SK-N-SH treated with all-trans-retinoic acid at 6 μM for 48 hours (cell line): Measurements from ENCODE around the gene GNPTG.

Experiments
- ATAC-seq: fragments of 200-7000 bp; cut with Tn5 transposase; 3 replicates; pipeline ENCODE4 v1.9.1; 2020; ENCODE audit warnings: mild to moderate bottlenecking, moderate library complexity
- ARNTL ChIP-seq: fragments of 450-650 bp; formaldehyde crosslinking; IDR thresholded peaks from 2 replicates; pipeline ENCODE4 v1.5.0; 2020; ENCODE audit warnings: low read depth, mild to moderate bottlenecking, moderate library complexity, borderline replicate concordance
- BACH2 ChIP-seq: fragments of 250-450 bp; sonication (Bioruptor Pico); IDR thresholded peaks from 2 replicates; pipeline ENCODE4 v1.9.0; 2021; ENCODE audit warnings: mild to moderate bottlenecking, borderline replicate concordance
- CSDC2 ChIP-seq: fragments of 250-450 bp; sonication (Bioruptor Pico); IDR thresholded peaks from 2 replicates; pipeline ENCODE4 v1.5.0; 2020; ENCODE audit warnings: mild to moderate bottlenecking, moderate library complexity
- ESRRG ChIP-seq: fragments of 250-450 bp; sonication (Bioruptor Pico); IDR thresholded peaks from 2 replicates; pipeline ENCODE4 v1.6.1; 2021; ENCODE audit warnings: mild to moderate bottlenecking
- GLIS3 ChIP-seq: fragments of 250-450 bp; sonication (Bioruptor Pico); IDR thresholded peaks from 2 replicates; pipeline ENCODE4 v1.5.0; 2020; ENCODE audit warnings: mild to moderate bottlenecking, moderate library complexity
- ISL1 ChIP-seq: fragments of 250-450 bp; sonication (Bioruptor Pico); IDR thresholded peaks from 2 replicates; pipeline ENCODE4 v2.1.2; 2022; ENCODE audit warnings: mild to moderate bottlenecking, moderate library complexity
- OSR1 ChIP-seq: fragments of 250-450 bp; sonication (Bioruptor Pico); IDR thresholded peaks from 2 replicates; pipeline ENCODE4 v1.8.0; 2022; ENCODE audit warnings: moderate library complexity, mild to moderate bottlenecking, inconsistent platforms
- PPARA ChIP-seq: fragments of 250-450 bp; sonication (Bioruptor Pico); IDR thresholded peaks from 2 replicates; pipeline ENCODE4 v1.5.0; 2020; ENCODE audit warnings: mild to moderate bottlenecking, borderline replicate concordance
- TCF4 ChIP-seq: fragments of 250-450 bp; sonication (Bioruptor Pico); IDR thresholded peaks from 2 replicates; pipeline ENCODE4 v1.8.0; 2021; ENCODE audit warnings: mild to moderate bottlenecking, moderate library complexity, borderline replicate concordance
- TOX ChIP-seq: fragments of 250-450 bp; sonication (Bioruptor Pico); IDR thresholded peaks from 2 replicates; pipeline ENCODE4 v1.8.0; 2021; ENCODE audit warnings: mild to moderate bottlenecking, moderate library complexity, borderline replicate concordance
- ZC3H10 ChIP-seq: fragments of 250-450 bp; sonication (Bioruptor Pico); IDR thresholded peaks from 2 replicates; pipeline ENCODE4 v1.5.1; 2021; ENCODE audit warnings: mild to moderate bottlenecking, moderate library complexity
- ZFP3 ChIP-seq: fragments of 250-450 bp; sonication (Bioruptor Pico); IDR thresholded peaks from 2 replicates; pipeline ENCODE4 v1.5.0; 2020; ENCODE audit warnings: mild to moderate bottlenecking, moderate library complexity
- ZFP30 ChIP-seq: fragments of 450-650 bp; formaldehyde crosslinking; IDR thresholded peaks from 2 replicates; pipeline ENCODE4 v1.5.0; 2022; ENCODE audit warnings: mild to moderate bottlenecking, moderate library complexity
- ZNF565 ChIP-seq: fragments of 450-650 bp; formaldehyde crosslinking; conservative IDR thresholded peaks from 2 replicates; pipeline ENCODE4 v1.5.0; 2020; ENCODE audit warnings: low read depth, mild to moderate bottlenecking, moderate library complexity
- ZNF70 ChIP-seq: fragments of 450-650 bp; formaldehyde crosslinking; IDR thresholded peaks from 2 replicates; pipeline ENCODE4 v1.5.0; 2020; ENCODE audit warnings: mild to moderate bottlenecking, moderate library complexity
- ZNF8 ChIP-seq: fragments of 450-650 bp; formaldehyde crosslinking; IDR thresholded peaks from 2 replicates; pipeline ENCODE4 v1.5.0; 2020; ENCODE audit warnings: mild to moderate bottlenecking, moderate library complexity
- TF ChIP-seq, protein P1 (sequence below): fragments of 250-450 bp; sonication (Bioruptor Pico); IDR thresholded peaks from 2 replicates; pipeline ENCODE4 v1.5.1; 2021; ENCODE audit warnings: mild to moderate bottlenecking, moderate library complexity
- TF ChIP-seq, protein P2 (sequence below): fragments of 250-450 bp; sonication (Bioruptor Pico); IDR thresholded peaks from 2 replicates; pipeline ENCODE4 v1.5.1; 2020; ENCODE audit warnings: low read depth, mild to moderate bottlenecking, moderate library complexity
- TF ChIP-seq, protein P3 (sequence below): fragments of 250-450 bp; sonication (Bioruptor Pico); IDR thresholded peaks from 2 replicates; pipeline ENCODE4 v1.8.0; 2020; ENCODE audit warnings: mild to moderate bottlenecking, moderate library complexity, borderline replicate concordance
- TF ChIP-seq, protein P4 (sequence below): fragments of 250-450 bp; sonication (Bioruptor Pico); IDR thresholded peaks from 2 replicates; pipeline ENCODE4 v1.8.0; 2021; ENCODE audit warnings: low read depth, mild to moderate bottlenecking, moderate library complexity, borderline replicate concordance
- TF ChIP-seq, protein P5 (sequence below): fragments of 250-450 bp; sonication (Bioruptor Pico); IDR thresholded peaks from 2 replicates; pipeline ENCODE4 v1.5.0; 2020; ENCODE audit warnings: mild to moderate bottlenecking, moderate library complexity

GNPTG gene

DNA sequence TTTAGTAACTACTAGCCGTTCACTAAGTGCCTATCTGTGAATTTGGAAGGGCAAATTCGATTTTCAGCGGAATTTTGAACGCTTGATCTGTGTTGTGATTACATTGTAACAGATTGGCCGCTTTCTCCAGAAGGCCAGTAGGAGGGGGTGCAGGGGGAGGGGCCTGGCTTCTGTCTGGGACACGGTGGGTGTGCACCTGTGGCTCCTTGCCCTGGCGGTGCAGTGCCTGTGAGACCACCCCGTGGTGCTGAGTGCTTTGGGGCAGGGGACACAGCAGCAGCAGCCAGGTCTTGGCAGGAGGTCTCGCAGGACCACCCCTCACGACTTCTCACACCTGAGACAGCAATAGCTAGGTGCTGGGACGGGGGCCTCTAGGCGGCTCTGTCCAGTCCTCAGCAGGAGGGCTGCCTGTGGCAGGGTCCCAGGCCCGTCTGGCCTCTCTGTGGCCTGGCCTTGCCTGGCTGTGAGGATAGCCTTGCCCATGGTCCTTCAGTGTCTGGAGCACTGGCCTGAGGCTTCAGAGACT, 40.5 kb upstream of the GNPTG start:
- ATAC-seq, result no peak; the same call in 2 of the 3 replicates
- TF ChIP-seq ZFP30 (CRISPR knock-in tag) (no peak), ISL1 (CRISPR knock-in tag) (no peak), CSDC2 (CRISPR knock-in tag) (no peak), BACH2 (CRISPR knock-in tag) (no peak), ARNTL (CRISPR knock-in tag) (no peak), ESRRG (CRISPR knock-in tag) (no peak), TOX (no peak)
- TF ChIP-seq, protein P1, sequence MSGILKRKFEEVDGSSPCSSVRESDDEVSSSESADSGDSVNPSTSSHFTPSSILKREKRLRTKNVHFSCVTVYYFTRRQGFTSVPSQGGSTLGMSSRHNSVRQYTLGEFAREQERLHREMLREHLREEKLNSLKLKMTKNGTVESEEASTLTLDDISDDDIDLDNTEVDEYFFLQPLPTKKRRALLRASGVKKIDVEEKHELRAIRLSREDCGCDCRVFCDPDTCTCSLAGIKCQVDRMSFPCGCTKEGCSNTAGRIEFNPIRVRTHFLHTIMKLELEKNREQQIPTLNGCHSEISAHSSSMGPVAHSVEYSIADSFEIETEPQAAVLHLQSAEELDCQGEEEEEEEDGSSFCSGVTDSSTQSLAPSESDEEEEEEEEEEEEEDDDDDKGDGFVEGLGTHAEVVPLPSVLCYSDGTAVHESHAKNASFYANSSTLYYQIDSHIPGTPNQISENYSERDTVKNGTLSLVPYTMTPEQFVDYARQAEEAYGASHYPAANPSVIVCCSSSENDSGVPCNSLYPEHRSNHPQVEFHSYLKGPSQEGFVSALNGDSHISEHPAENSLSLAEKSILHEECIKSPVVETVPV (CRISPR knock-in tag), result no peak

DNA sequence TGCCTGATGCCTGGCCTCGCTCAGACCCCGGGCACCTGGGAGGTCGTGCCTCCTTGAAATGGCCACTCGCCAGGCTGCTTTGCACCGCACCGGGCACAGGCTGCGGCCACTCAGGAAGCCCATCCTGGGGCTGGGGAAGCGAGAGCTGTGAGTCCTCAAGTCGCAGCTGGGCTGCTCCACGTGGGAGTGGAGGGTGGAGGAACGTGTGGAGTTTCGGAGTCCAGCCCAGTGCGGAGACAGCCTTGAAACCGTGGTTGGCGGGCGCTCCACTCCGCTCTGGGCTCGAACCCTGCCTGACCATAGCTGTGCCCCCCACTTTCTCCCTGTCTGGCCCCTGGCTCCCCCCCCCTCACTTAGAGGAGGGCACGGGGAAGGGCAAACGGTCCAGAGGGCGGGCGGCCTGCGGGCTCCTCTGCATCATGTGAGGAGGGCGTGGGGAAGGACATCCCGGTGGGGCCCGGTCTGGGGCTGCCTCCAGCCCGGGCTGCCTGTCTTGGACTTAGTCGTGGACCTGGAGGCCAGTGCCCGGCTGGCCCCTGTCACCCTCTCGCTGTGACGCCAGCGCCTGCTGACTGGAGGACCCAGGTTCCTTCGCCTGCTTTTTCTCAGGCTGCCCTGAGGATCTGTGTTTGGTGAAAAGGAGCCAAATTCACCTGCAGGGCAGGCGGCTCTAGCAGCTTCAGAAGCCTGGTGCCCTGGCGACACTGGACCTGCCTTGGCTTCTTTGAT, 39.8 kb upstream of the GNPTG start:
- no peak for ATAC-seq
- TF ChIP-seq OSR1 (CRISPR knock-in tag), result no peak
- no peak for TF ChIP-seq GLIS3 (CRISPR knock-in tag)
- TF ChIP-seq, protein P2, sequence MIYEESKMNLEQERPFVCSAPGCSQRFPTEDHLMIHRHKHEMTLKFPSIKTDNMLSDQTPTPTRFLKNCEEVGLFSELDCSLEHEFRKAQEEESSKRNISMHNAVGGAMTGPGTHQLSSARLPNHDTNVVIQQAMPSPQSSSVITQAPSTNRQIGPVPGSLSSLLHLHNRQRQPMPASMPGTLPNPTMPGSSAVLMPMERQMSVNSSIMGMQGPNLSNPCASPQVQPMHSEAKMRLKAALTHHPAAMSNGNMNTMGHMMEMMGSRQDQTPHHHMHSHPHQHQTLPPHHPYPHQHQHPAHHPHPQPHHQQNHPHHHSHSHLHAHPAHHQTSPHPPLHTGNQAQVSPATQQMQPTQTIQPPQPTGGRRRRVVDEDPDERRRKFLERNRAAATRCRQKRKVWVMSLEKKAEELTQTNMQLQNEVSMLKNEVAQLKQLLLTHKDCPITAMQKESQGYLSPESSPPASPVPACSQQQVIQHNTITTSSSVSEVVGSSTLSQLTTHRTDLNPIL (CRISPR knock-in tag), result no peak
- no peak for TF ChIP-seq ZNF70 (CRISPR knock-in tag)
- no peak for TF ChIP-seq BACH2 (CRISPR knock-in tag)
- no peak for TF ChIP-seq ZFP3 (CRISPR knock-in tag)
- TF ChIP-seq ZNF8 (CRISPR knock-in tag), result no peak
- TF ChIP-seq ESRRG (CRISPR knock-in tag), result no peak
- no peak for TF ChIP-seq ARNTL (CRISPR knock-in tag)
- TF ChIP-seq, protein P3, sequence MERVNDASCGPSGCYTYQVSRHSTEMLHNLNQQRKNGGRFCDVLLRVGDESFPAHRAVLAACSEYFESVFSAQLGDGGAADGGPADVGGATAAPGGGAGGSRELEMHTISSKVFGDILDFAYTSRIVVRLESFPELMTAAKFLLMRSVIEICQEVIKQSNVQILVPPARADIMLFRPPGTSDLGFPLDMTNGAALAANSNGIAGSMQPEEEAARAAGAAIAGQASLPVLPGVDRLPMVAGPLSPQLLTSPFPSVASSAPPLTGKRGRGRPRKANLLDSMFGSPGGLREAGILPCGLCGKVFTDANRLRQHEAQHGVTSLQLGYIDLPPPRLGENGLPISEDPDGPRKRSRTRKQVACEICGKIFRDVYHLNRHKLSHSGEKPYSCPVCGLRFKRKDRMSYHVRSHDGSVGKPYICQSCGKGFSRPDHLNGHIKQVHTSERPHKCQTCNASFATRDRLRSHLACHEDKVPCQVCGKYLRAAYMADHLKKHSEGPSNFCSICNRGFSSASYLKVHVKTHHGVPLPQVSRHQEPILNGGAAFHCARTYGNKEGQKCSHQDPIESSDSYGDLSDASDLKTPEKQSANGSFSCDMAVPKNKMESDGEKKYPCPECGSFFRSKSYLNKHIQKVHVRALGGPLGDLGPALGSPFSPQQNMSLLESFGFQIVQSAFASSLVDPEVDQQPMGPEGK (CRISPR knock-in tag), result no peak
- TF ChIP-seq, protein P4, sequence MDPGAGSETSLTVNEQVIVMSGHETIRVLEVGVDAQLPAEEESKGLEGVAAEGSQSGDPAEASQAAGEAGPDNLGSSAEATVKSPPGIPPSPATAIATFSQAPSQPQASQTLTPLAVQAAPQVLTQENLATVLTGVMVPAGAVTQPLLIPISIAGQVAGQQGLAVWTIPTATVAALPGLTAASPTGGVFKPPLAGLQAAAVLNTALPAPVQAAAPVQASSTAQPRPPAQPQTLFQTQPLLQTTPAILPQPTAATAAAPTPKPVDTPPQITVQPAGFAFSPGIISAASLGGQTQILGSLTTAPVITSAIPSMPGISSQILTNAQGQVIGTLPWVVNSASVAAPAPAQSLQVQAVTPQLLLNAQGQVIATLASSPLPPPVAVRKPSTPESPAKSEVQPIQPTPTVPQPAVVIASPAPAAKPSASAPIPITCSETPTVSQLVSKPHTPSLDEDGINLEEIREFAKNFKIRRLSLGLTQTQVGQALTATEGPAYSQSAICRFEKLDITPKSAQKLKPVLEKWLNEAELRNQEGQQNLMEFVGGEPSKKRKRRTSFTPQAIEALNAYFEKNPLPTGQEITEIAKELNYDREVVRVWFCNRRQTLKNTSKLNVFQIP (CRISPR knock-in tag), result no peak
- no peak for TF ChIP-seq ZC3H10 (CRISPR knock-in tag)
- TF ChIP-seq, protein P5, sequence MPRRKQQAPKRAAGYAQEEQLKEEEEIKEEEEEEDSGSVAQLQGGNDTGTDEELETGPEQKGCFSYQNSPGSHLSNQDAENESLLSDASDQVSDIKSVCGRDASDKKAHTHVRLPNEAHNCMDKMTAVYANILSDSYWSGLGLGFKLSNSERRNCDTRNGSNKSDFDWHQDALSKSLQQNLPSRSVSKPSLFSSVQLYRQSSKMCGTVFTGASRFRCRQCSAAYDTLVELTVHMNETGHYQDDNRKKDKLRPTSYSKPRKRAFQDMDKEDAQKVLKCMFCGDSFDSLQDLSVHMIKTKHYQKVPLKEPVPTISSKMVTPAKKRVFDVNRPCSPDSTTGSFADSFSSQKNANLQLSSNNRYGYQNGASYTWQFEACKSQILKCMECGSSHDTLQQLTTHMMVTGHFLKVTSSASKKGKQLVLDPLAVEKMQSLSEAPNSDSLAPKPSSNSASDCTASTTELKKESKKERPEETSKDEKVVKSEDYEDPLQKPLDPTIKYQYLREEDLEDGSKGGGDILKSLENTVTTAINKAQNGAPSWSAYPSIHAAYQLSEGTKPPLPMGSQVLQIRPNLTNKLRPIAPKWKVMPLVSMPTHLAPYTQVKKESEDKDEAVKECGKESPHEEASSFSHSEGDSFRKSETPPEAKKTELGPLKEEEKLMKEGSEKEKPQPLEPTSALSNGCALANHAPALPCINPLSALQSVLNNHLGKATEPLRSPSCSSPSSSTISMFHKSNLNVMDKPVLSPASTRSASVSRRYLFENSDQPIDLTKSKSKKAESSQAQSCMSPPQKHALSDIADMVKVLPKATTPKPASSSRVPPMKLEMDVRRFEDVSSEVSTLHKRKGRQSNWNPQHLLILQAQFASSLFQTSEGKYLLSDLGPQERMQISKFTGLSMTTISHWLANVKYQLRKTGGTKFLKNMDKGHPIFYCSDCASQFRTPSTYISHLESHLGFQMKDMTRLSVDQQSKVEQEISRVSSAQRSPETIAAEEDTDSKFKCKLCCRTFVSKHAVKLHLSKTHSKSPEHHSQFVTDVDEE (CRISPR knock-in tag), result no peak
- TF ChIP-seq ZNF565, result no peak
- no peak for TF ChIP-seq PPARA
- TF ChIP-seq, protein P1 (CRISPR knock-in tag), result no peak
- no peak for TF ChIP-seq ISL1 (CRISPR knock-in tag)
- no peak for TF ChIP-seq TCF4 (CRISPR knock-in tag)
